Tibial artery (tissue), 4 donors: ENCODE measurements around the gene PCDHGA7.
"Not testable (repeated sequence)": the region's sequence is repeated elsewhere in the genome, so short reads cannot be mapped to it uniquely, and the experiment has no call there.

Experiments
- DNase-seq, 2 donors: peaks; one replicate each; pipeline ENCODE4 v3.0.0-alpha.2; 2019
- H3K27ac ChIP-seq, 2 donors: fragments of 200-600 bp; sonication (generic) in 1 of 2; 1 replicate in 1 of 2; 2 replicates in 1 of 2; pipeline ENCODE4 v1.5.1; 2018 to 2019; ENCODE audit warnings: mild to moderate bottlenecking in 1 of 2
- H3K27me3 ChIP-seq, 2 donors: fragments of 200-600 bp; sonication (generic) in 1 of 2; one replicate each; pipeline versions ENCODE4 v1.5.1 to v1.6.0; 2016 to 2019
- H3K36me3 ChIP-seq, 3 donors: fragments of 200-600 bp; sonication (generic) in 2 of 3; one replicate each; pipeline ENCODE4 v1.5.1; 2016 to 2019; ENCODE audit warnings: mild to moderate bottlenecking in 2 of 3
- H3K4me1 ChIP-seq, 4 donors: fragments of 200-600 bp; sonication (generic) in 2 of 4; 1 replicate in 3 of 4; 2 replicates in 1 of 4; pipeline ENCODE4 v1.5.1; 2016 to 2019
- H3K4me3 ChIP-seq, 2 donors: fragments of 200-600 bp; sonication (generic) in 1 of 2; 1 replicate in 1 of 2; 2 replicates in 1 of 2; pipeline ENCODE4 v1.5.1; 2018 to 2019; ENCODE audit warnings: mild to moderate bottlenecking in 2 of 2
- H3K9me3 ChIP-seq, 3 donors: fragments of 200-600 bp; sonication (generic) in 1 of 3; one replicate each; pipeline ENCODE4 v1.5.1; 2016 to 2019
- intact Hi-C: fragments of 100-400 bp; cut with DNase I; formaldehyde crosslinking; loops from one replicate; pipeline ENCODE4 v1.15.0; 2023; ENCODE audit warnings: low total_unique reads
- TF ChIP-seq, protein P1 (sequence below), 2 experiments: fragments of 200-600 bp in 1 of 2; fragments of 450-650 bp in 1 of 2; IDR thresholded peaks; one replicate each; pipeline ENCODE4 v1.5.1; 2017 to 2019; ENCODE audit warnings: antibody characterized with exemption in 2 of 2, mild to moderate bottlenecking in 1 of 2, moderate library complexity in 1 of 2

PCDHGA7 gene

DNA sequence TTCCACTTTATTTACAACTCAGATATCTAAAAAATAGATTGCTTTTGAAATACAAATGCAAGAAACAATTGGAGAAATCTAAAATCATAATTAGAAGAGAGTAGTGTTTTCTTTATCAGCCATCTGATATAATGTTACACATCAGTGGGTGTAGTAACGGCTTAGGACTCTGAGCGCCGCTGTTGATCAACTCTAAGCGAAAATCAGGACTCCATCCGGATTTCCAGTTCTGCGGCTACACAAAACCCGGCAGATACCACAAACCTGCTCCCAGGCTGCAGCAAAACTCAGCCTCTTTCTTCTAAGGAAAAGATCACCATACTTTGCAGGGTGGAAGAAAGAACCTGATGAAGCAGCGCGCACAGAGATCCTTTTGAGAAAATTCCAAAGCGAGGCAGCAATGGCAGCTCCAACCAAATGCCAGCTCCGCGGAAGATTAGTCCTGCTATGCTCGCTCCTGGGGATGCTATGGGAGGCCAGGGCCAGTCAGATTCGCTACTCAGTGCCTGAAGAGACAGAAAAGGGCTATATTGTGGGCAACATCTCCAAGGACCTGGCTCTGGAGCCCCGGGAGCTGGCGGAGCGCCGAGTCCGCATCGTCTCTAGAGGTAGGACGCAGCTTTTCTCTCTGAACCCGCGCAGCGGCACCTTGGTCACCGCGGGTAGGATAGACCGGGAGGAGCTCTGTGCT, 20.2 kb downstream of the PCDHGA7 start, which contains the start of gene PCDHGA9:
Gene PCDHGA9, plus strand, starts transcription at position 226 of the 691 bp plus-strand sequence. Its CDS starts 175 bp downstream, at position 401.
- intact Hi-C loops = no loop called here
- H3K27ac ChIP-seq = no peak within 1 kb of the TSS

DNA sequence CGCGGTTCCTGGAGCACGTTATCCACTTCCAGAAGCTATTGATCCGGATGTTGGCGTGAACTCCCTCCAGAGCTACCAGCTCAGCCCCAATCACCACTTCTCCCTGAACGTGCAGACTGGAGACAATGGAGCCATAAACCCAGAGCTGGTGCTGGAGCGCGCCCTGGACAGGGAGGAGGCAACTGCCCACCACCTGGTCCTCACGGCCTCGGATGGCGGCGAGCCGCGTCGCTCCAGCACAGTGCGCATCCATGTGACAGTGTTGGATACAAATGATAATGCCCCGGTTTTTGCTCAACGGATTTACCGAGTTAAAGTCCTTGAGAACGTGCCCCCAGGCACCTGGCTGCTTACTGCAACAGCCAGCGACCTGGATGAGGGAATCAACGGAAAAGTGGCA, 20.8 kb downstream of the PCDHGA7 start:
- peaks cover 36 to 100% (median 89%) of the 10 kb centered on the region in 3 donors for H3K9me3 ChIP-seq
- intact Hi-C loops = no loop called here
- peak overlapping the region in 1 of 2 donors; percentile 31 for H3K4me3 ChIP-seq
- no peaks in the 10 kb centered on the region for H3K27me3 ChIP-seq
- DNase-seq = no peak
- TF ChIP-seq, protein P1, sequence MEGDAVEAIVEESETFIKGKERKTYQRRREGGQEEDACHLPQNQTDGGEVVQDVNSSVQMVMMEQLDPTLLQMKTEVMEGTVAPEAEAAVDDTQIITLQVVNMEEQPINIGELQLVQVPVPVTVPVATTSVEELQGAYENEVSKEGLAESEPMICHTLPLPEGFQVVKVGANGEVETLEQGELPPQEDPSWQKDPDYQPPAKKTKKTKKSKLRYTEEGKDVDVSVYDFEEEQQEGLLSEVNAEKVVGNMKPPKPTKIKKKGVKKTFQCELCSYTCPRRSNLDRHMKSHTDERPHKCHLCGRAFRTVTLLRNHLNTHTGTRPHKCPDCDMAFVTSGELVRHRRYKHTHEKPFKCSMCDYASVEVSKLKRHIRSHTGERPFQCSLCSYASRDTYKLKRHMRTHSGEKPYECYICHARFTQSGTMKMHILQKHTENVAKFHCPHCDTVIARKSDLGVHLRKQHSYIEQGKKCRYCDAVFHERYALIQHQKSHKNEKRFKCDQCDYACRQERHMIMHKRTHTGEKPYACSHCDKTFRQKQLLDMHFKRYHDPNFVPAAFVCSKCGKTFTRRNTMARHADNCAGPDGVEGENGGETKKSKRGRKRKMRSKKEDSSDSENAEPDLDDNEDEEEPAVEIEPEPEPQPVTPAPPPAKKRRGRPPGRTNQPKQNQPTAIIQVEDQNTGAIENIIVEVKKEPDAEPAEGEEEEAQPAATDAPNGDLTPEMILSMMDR (IDR thresholded peaks at IDR 0.05) = no peak
- no peak overlapping the region for H3K27ac ChIP-seq
- no peaks in the 10 kb centered on the region for H3K4me1 ChIP-seq
- peaks cover 10 to 54% (median 54%) of the 10 kb centered on the region in 3 donors for H3K36me3 ChIP-seq

More for the DNA sequence above, 20.2 kb downstream of the PCDHGA7 start, which contains the start of gene PCDHGA9:
- peak within 1 kb of the TSS; percentile 29 to 31 for H3K4me3 ChIP-seq
- H3K4me1 ChIP-seq = no peaks in the 10 kb centered on the region
- peaks cover 35 to 98% (median 85%) of the 10 kb centered on the region in 3 donors for H3K9me3 ChIP-seq
- peak in 1 of 2 donors; percentile 59 for DNase-seq
- TF ChIP-seq, protein P1 (IDR thresholded peaks at IDR 0.05) = peak in 1 of 2 experiments; percentile 16
- H3K36me3 ChIP-seq = peaks cover 10 to 54% (median 51%) of the 10 kb centered on the region in 3 donors
- H3K27me3 ChIP-seq = no peaks in the 10 kb centered on the region

- H3K4me1 ChIP-seq, H3K27me3 ChIP-seq, intact Hi-C loops, H3K27ac ChIP-seq: not testable (repeated sequence)
- Histone ChIP-seq H3K9me3 (peaks cover 25 to 98% (median 91%) of the 10 kb centered on the region in 3 donors), H3K4me3 (peak within 1 kb of the TSS; percentile 23 to 39), H3K36me3 (peaks cover 7 to 68% (median 63%) of the 10 kb centered on the region in 3 donors)
- peak in 1 of 2 donors; percentile 55 for DNase-seq
- TF ChIP-seq, protein P1 (IDR thresholded peaks at IDR 0.05) = peak; percentile 36 to 39
These were observed 25.4 kb downstream of the PCDHGA7 start, which contains the start of gene PCDHGB6 for GRCh38 chr5:141407790-141408505. TSS of gene PCDHGB6 (plus strand) at chr5:141408021. CDS start at chr5:141408203, 182 bp downstream.

GRCh38 chr5:141409598-141410306, 27.2 kb downstream of the PCDHGA7 start:
- H3K36me3 ChIP-seq = peaks cover 8 to 65% (median 63%) of the 10 kb centered on the region in 3 donors
- peaks cover 27 to 98% (median 91%) of the 10 kb centered on the region in 3 donors for H3K9me3 ChIP-seq
- no peak overlapping the region for H3K27ac ChIP-seq
- H3K27me3 ChIP-seq = no peaks in the 10 kb centered on the region
- no peak overlapping the region for H3K4me3 ChIP-seq
- TF ChIP-seq, protein P1 (IDR thresholded peaks at IDR 0.05) = no peak
- no peaks in the 10 kb centered on the region for H3K4me1 ChIP-seq
- intact Hi-C loops = loop anchor here (10.0 kb wide), 2 partner anchors 85 to 145 kb away; partner anchors contain the start of gene TAF7
- DNase-seq = no peak

GRCh38 chr5:141411575-141411974, 29.0 kb downstream of the PCDHGA7 start:
- Histone ChIP-seq H3K4me1 (no peaks in the 10 kb centered on the region), H3K36me3 (peaks cover 5 to 66% (median 56%) of the 10 kb centered on the region in 3 donors), H3K27ac (no peak overlapping the region), H3K4me3 (no peak overlapping the region), H3K9me3 (peaks cover 27 to 97% (median 87%) of the 10 kb centered on the region in 3 donors), H3K27me3 (no peaks in the 10 kb centered on the region)
- intact Hi-C loops = loop anchor here (10.0 kb wide), 2 partner anchors 87 to 143 kb away; partner anchors contain the start of gene TAF7
- DNase-seq = no peak
- TF ChIP-seq, protein P1 (IDR thresholded peaks at IDR 0.05) = no peak
